ENCODE data around the gene MFSD12.
"Not testable (repeated sequence)": the region's sequence is repeated elsewhere in the genome, so short reads cannot be mapped to it uniquely, and the experiment has no call there.

MFSD12 gene

GRCh38 chr19:3533033-3533432 is 24.4 kb downstream of the MFSD12 start:
- Histone ChIP-seq H3K4me1 (ENCODE audit: insufficient read depth, low read length) (no peaks in the 10 kb centered on the region), H3K9me3 (ENCODE audit: insufficient read depth, low read depth, low read length) (no peaks in the 10 kb centered on the region), H3K36me3 (ENCODE audit: insufficient read depth, low read depth, low read length) (peaks cover 42% of the 10 kb centered on the region), H3K27me3 (ENCODE audit: insufficient read depth, low read length) (no peaks in the 10 kb centered on the region), H3K9ac (ENCODE audit: low read depth, low read length) (no peak overlapping the region), H3K4me3 (ENCODE audit: low read length) (no peak overlapping the region), H3K27ac (ENCODE audit: low read length) (no peak overlapping the region)

GRCh38 chr19:3532154-3532786 is 25.1 kb downstream of the MFSD12 start:
- no peaks in the 10 kb centered on the region for H3K27me3 ChIP-seq (ENCODE audit: insufficient read depth, low read length)
- H3K4me3 ChIP-seq (ENCODE audit: low read length), result no peak overlapping the region
- H3K9me3 ChIP-seq (ENCODE audit: insufficient read depth, low read depth, low read length), result no peaks in the 10 kb centered on the region
- H3K9ac ChIP-seq (ENCODE audit: low read depth, low read length), result no peak overlapping the region
- H3K4me1 ChIP-seq (ENCODE audit: insufficient read depth, low read length), result no peaks in the 10 kb centered on the region
- no peak overlapping the region for H3K27ac ChIP-seq (ENCODE audit: low read length)
- peaks cover 46% of the 10 kb centered on the region for H3K36me3 ChIP-seq (ENCODE audit: insufficient read depth, low read depth, low read length)

GRCh38 chr19:3531716-3532115 is 25.7 kb downstream of the MFSD12 start:
- H3K9me3 ChIP-seq (ENCODE audit: insufficient read depth, low read depth, low read length), result no peaks in the 10 kb centered on the region
- no peaks in the 10 kb centered on the region for H3K4me1 ChIP-seq (ENCODE audit: insufficient read depth, low read length)
- H3K9ac ChIP-seq (ENCODE audit: low read depth, low read length), result no peak overlapping the region
- H3K36me3 ChIP-seq (ENCODE audit: insufficient read depth, low read depth, low read length), result peaks cover 49% of the 10 kb centered on the region
- no peak overlapping the region for H3K27ac ChIP-seq (ENCODE audit: low read length)
- no peak overlapping the region for H3K4me3 ChIP-seq (ENCODE audit: low read length)
- H3K27me3 ChIP-seq (ENCODE audit: insufficient read depth, low read length), result no peaks in the 10 kb centered on the region

- no peaks in the 10 kb centered on the region for H3K4me1 ChIP-seq (ENCODE audit: insufficient read depth, low read length)
- H3K27ac ChIP-seq (ENCODE audit: low read length), result no peak overlapping the region
- H3K27me3 ChIP-seq (ENCODE audit: insufficient read depth, low read length), result no peaks in the 10 kb centered on the region
- no peak overlapping the region for H3K9ac ChIP-seq (ENCODE audit: low read depth, low read length)
- no peaks in the 10 kb centered on the region for H3K9me3 ChIP-seq (ENCODE audit: insufficient read depth, low read depth, low read length)
- H3K36me3 ChIP-seq (ENCODE audit: insufficient read depth, low read depth, low read length), result peaks cover 46% of the 10 kb centered on the region
- H3K4me3 ChIP-seq (ENCODE audit: low read length), result no peak overlapping the region
These were observed 27.0 kb downstream of the MFSD12 start for GRCh38 chr19:3530389-3530788.

GRCh38 chr19:3529299-3529698 is 28.1 kb downstream of the MFSD12 start:
- H3K9ac ChIP-seq (ENCODE audit: low read depth, low read length); H3K4me3 ChIP-seq (ENCODE audit: low read length); H3K9me3 ChIP-seq (ENCODE audit: insufficient read depth, low read depth, low read length); H3K4me1 ChIP-seq (ENCODE audit: insufficient read depth, low read length); H3K27me3 ChIP-seq (ENCODE audit: insufficient read depth, low read length); H3K27ac ChIP-seq (ENCODE audit: low read length): not testable (repeated sequence)
- H3K36me3 ChIP-seq (ENCODE audit: insufficient read depth, low read depth, low read length), result peaks cover 40% of the 10 kb centered on the region

- Histone ChIP-seq H3K9me3 (ENCODE audit: insufficient read depth, low read depth, low read length) (no peaks in the 10 kb centered on the region), H3K27me3 (ENCODE audit: insufficient read depth, low read length) (no peaks in the 10 kb centered on the region), H3K9ac (ENCODE audit: low read depth, low read length) (no peak overlapping the region), H3K36me3 (ENCODE audit: insufficient read depth, low read depth, low read length) (peaks cover 40% of the 10 kb centered on the region), H3K4me3 (ENCODE audit: low read length) (no peak overlapping the region), H3K27ac (ENCODE audit: low read length) (no peak overlapping the region), H3K4me1 (ENCODE audit: insufficient read depth, low read length) (no peaks in the 10 kb centered on the region)
These were observed 28.7 kb downstream of the MFSD12 start for GRCh38 chr19:3528539-3529211.

GRCh38 chr19:3528080-3528479 is 29.3 kb downstream of the MFSD12 start:
- peaks cover 34% of the 10 kb centered on the region for H3K36me3 ChIP-seq (ENCODE audit: insufficient read depth, low read depth, low read length)

GRCh38 chr19:3527238-3527910 is 30.0 kb downstream of the MFSD12 start:
- Histone ChIP-seq H3K27ac (ENCODE audit: low read length) (no peak overlapping the region), H3K9ac (ENCODE audit: low read depth, low read length) (no peak overlapping the region), H3K4me1 (ENCODE audit: insufficient read depth, low read length) (no peaks in the 10 kb centered on the region), H3K9me3 (ENCODE audit: insufficient read depth, low read depth, low read length) (no peaks in the 10 kb centered on the region), H3K4me3 (ENCODE audit: low read length) (no peak overlapping the region), H3K27me3 (ENCODE audit: insufficient read depth, low read length) (no peaks in the 10 kb centered on the region), H3K36me3 (ENCODE audit: insufficient read depth, low read depth, low read length) (peaks cover 28% of the 10 kb centered on the region)

More at GRCh38 chr19:3528080-3528479, 29.3 kb downstream of the MFSD12 start:
- H3K4me1 ChIP-seq (ENCODE audit: insufficient read depth, low read length), result no peaks in the 10 kb centered on the region
- no peak overlapping the region for H3K4me3 ChIP-seq (ENCODE audit: low read length)
- H3K27ac ChIP-seq (ENCODE audit: low read length), result no peak overlapping the region
- H3K9ac ChIP-seq (ENCODE audit: low read depth, low read length), result no peak overlapping the region
- H3K27me3 ChIP-seq (ENCODE audit: insufficient read depth, low read length), result no peaks in the 10 kb centered on the region
- no peaks in the 10 kb centered on the region for H3K9me3 ChIP-seq (ENCODE audit: insufficient read depth, low read depth, low read length)

GRCh38 chr19:3526507-3527237 is 30.7 kb downstream of the MFSD12 start:
- Histone ChIP-seq H3K27me3 (ENCODE audit: insufficient read depth, low read length) (no peaks in the 10 kb centered on the region), H3K36me3 (ENCODE audit: insufficient read depth, low read depth, low read length) (peaks cover 23% of the 10 kb centered on the region)

GRCh38 chr19:3524904-3525451 is 32.4 kb downstream of the MFSD12 start:
- H3K27me3 ChIP-seq (ENCODE audit: insufficient read depth, low read length), result no peaks in the 10 kb centered on the region
- no peak overlapping the region for H3K9ac ChIP-seq (ENCODE audit: low read depth, low read length)
- H3K27ac ChIP-seq (ENCODE audit: low read length), result no peak overlapping the region
- H3K4me1 ChIP-seq (ENCODE audit: insufficient read depth, low read length), result no peaks in the 10 kb centered on the region
- H3K4me3 ChIP-seq (ENCODE audit: low read length), result no peak overlapping the region
- peaks cover 14% of the 10 kb centered on the region; the same call in 1 of the 2 replicates for H3K36me3 ChIP-seq (ENCODE audit: insufficient read depth, low read depth, low read length)
- H3K9me3 ChIP-seq (ENCODE audit: insufficient read depth, low read depth, low read length), result no peaks in the 10 kb centered on the region

More at GRCh38 chr19:3526507-3527237, 30.7 kb downstream of the MFSD12 start:
- Histone ChIP-seq H3K9ac (ENCODE audit: low read depth, low read length) (no peak overlapping the region), H3K27ac (ENCODE audit: low read length) (no peak overlapping the region), H3K4me1 (ENCODE audit: insufficient read depth, low read length) (no peaks in the 10 kb centered on the region), H3K9me3 (ENCODE audit: insufficient read depth, low read depth, low read length) (no peaks in the 10 kb centered on the region), H3K4me3 (ENCODE audit: low read length) (no peak overlapping the region)

- H3K9ac ChIP-seq (ENCODE audit: low read depth, low read length), result no peak overlapping the region
- H3K27ac ChIP-seq (ENCODE audit: low read length), result no peak overlapping the region
- no peaks in the 10 kb centered on the region for H3K27me3 ChIP-seq (ENCODE audit: insufficient read depth, low read length)
- H3K4me3 ChIP-seq (ENCODE audit: low read length), result no peak overlapping the region
- H3K9me3 ChIP-seq (ENCODE audit: insufficient read depth, low read depth, low read length), result no peaks in the 10 kb centered on the region
- no peaks in the 10 kb centered on the region for H3K4me1 ChIP-seq (ENCODE audit: insufficient read depth, low read length)
- peaks cover 14% of the 10 kb centered on the region; the same call in 1 of the 2 replicates for H3K36me3 ChIP-seq (ENCODE audit: insufficient read depth, low read depth, low read length)
These were observed 33.1 kb downstream of the MFSD12 start for GRCh38 chr19:3524078-3524842.

Measured in iPS-20b (cell line).